ENCODE results near the gene HK1. TPM values are rescaled to one million over a fixed set of nuclear protein-coding genes. Genes with fewer than 3 reads are reported as not detected.
"Not testable (repeated sequence)": the region's sequence is repeated elsewhere in the genome, so short reads cannot be mapped to it uniquely, and the experiment has no call there.

HK1 gene
- total and polyA plus RNA-seq, 2 donors (not counting 1 experiment from before 2014, with no cell fraction given): 24.7 to 40.8 TPM

- H3K9me3 ChIP-seq (ENCODE audit: control extremely low read depth in 1 of 3, control insufficient read depth in 2 of 3, insufficient read depth in 1 of 3, low read length in 2 of 3): no peaks in the 10 kb centered on the region
- DNase-seq: no peak
- no peak overlapping the region for H3K4me3 Mint-ChIP-seq
- intact Hi-C loops (cut with micrococcal nuclease): no loop called here
- H3K36me3 ChIP-seq (replicated peaks in 1 of 2; ENCODE audit: control extremely low read depth in 1 of 2, control insufficient read depth in 1 of 2, extremely low read depth in 1 of 2, insufficient read depth in 2 of 2, low read length in 1 of 2): no peaks in the 10 kb centered on the region
- no peak overlapping the region for H3K9ac ChIP-seq (ENCODE audit: low read length)
- peaks cover 3% of the 10 kb centered on the region for H3K27me3 Mint-ChIP-seq
- no peaks in the 10 kb centered on the region for H3K4me1 Mint-ChIP-seq
- CTCF ChIA-PET: no interaction called here
- no CpG with 5 or more reads among the region's 4 CpGs for WGBS (ENCODE audit: insufficient coverage)
- TF ChIP-seq CTCF (IDR thresholded peaks at IDR 0.05) (no peak), EZH2 (IDR thresholded peaks at IDR 0.05; ENCODE audit: borderline replicate concordance, insufficient read depth, low read depth, low read length, poor library complexity, severe bottlenecking) (no peak)
- no peaks in the 10 kb centered on the region for H3K9me3 Mint-ChIP-seq (ENCODE audit: insufficient read depth)
- H3K4me2 ChIP-seq (replicated peaks; ENCODE audit: low read depth, low read length, poor library complexity, severe bottlenecking): no peak overlapping the region
- H3K4me1 ChIP-seq (ENCODE audit: control insufficient read depth in 2 of 2, insufficient read depth in 2 of 2, low read length in 2 of 2): no peaks in the 10 kb centered on the region
- H4K20me1 ChIP-seq (ENCODE audit: control insufficient read depth, insufficient read depth, low read length, poor library complexity, severe bottlenecking): no peaks in the 10 kb centered on the region
- ATAC-seq (ENCODE audit: low read depth): no peak
- POLR2A ChIA-PET: no interaction called here
- no peak overlapping the region for H3K27ac ChIP-seq (ENCODE audit: low read length in 2 of 2)
- H3K27ac Mint-ChIP-seq: no peak overlapping the region
- no peaks in the 10 kb centered on the region for H3K79me2 ChIP-seq (ENCODE audit: control insufficient read depth, insufficient read depth, low read length)
- H3K4me3 ChIP-seq (ENCODE audit: control extremely low read depth in 1 of 5, extremely low read depth in 1 of 5, insufficient read depth in 1 of 5, low read depth in 2 of 5, low read length in 4 of 5): no peak overlapping the region
- no peaks in the 10 kb centered on the region for H3K27me3 ChIP-seq (replicated peaks in 1 of 4; ENCODE audit: control extremely low read depth in 1 of 4, control insufficient read depth in 3 of 4, insufficient read depth in 4 of 4, low read length in 3 of 4)
- H2AFZ ChIP-seq (ENCODE audit: insufficient read depth, low read depth, low read length, poor library complexity, severe bottlenecking): no peak overlapping the region
Measured at GRCh38 chr10:69307434-69307833, 29.1 kb downstream of the HK1 start.

GRCh38 chr10:69308304-69308703 lies 30.0 kb downstream of the HK1 start:
- H3K79me2 ChIP-seq (ENCODE audit: control insufficient read depth, insufficient read depth, low read length); H3K4me1 Mint-ChIP-seq; CTCF ChIA-PET; H3K27me3 Mint-ChIP-seq; ATAC-seq (ENCODE audit: low read depth); H3K4me1 ChIP-seq (ENCODE audit: control insufficient read depth in 2 of 2, insufficient read depth in 2 of 2, low read length in 2 of 2); H2AFZ ChIP-seq (ENCODE audit: insufficient read depth, low read depth, low read length, poor library complexity, severe bottlenecking); H3K9me3 ChIP-seq (ENCODE audit: control extremely low read depth in 1 of 3, control insufficient read depth in 2 of 3, insufficient read depth in 1 of 3, low read length in 2 of 3); H3K36me3 ChIP-seq (replicated peaks in 1 of 2; ENCODE audit: control extremely low read depth in 1 of 2, control insufficient read depth in 1 of 2, extremely low read depth in 1 of 2, insufficient read depth in 2 of 2, low read length in 1 of 2); H3K9me3 Mint-ChIP-seq (ENCODE audit: insufficient read depth); H3K4me3 Mint-ChIP-seq; H3K27ac Mint-ChIP-seq; H3K9ac ChIP-seq (ENCODE audit: low read length); H3K4me2 ChIP-seq (replicated peaks; ENCODE audit: low read depth, low read length, poor library complexity, severe bottlenecking); H3K27ac ChIP-seq (ENCODE audit: low read length in 2 of 2); H3K4me3 ChIP-seq (ENCODE audit: control extremely low read depth in 1 of 5, extremely low read depth in 1 of 5, insufficient read depth in 1 of 5, low read depth in 2 of 5, low read length in 4 of 5); POLR2A ChIA-PET; H3K27me3 ChIP-seq (replicated peaks in 1 of 4; ENCODE audit: control extremely low read depth in 1 of 4, control insufficient read depth in 3 of 4, insufficient read depth in 4 of 4, low read length in 3 of 4); intact Hi-C loops (cut with micrococcal nuclease); DNase-seq; H4K20me1 ChIP-seq (ENCODE audit: control insufficient read depth, insufficient read depth, low read length, poor library complexity, severe bottlenecking): not testable (repeated sequence)
- 92% methylated on average over 5 of the region's 10 CpGs for WGBS (ENCODE audit: insufficient coverage)
